Activated T-helper 1 cell treated with anti-CD3 and anti-CD28 coated beads, Interleukin-12 subunit alpha, Interleukin-12 subunit beta, Interleukin-2, Interleukin-4 antibody, amounts not matched to agents 30 ng/mL and 10 ng/mL and 1 ng/mL, durations not matched to agents 14 hours and 24 hours and 36 hours (primary cell): ENCODE results near the gene SSNA1. TPM values are rescaled to one million over a fixed set of nuclear protein-coding genes. Genes with fewer than 3 reads are reported as not detected.

Experiments
- DNase-seq: peaks from one replicate; pipeline ENCODE4 v3.0.0; 2021; ENCODE audit warnings: low spot score
- H3K27ac Mint-ChIP-seq: one replicate; pipeline ENCODE4 v1.8.0; 2021; ENCODE audit warnings: mild to moderate bottlenecking, mixed read lengths
- H3K27me3 Mint-ChIP-seq: one replicate; pipeline ENCODE4 v1.8.0; 2022; ENCODE audit warnings: mild to moderate bottlenecking, moderate library complexity, mixed read lengths; ENCODE audit not compliant: insufficient read depth
- H3K36me3 Mint-ChIP-seq: one replicate; pipeline ENCODE4 v1.8.0; 2021; ENCODE audit warnings: low read depth, mixed read lengths
- H3K4me1 Mint-ChIP-seq: one replicate; pipeline ENCODE4 v1.8.0; 2021; ENCODE audit warnings: low read depth, mixed read lengths
- H3K4me3 Mint-ChIP-seq: one replicate; pipeline ENCODE4 v1.8.0; 2021; ENCODE audit warnings: mild to moderate bottlenecking, moderate library complexity, mixed read lengths
- H3K9me3 Mint-ChIP-seq: one replicate; pipeline ENCODE4 v1.8.0; 2021; ENCODE audit warnings: mixed read lengths
- intact Hi-C: fragments of 100-400 bp; cut with micrococcal nuclease; formaldehyde crosslinking; loops from one replicate; pipeline ENCODE4 v1.15.1; 2024
- total RNA-seq: library from RNA; stranded (reverse); gene quantifications from 2 replicates; pipeline ENCODE4 v1.2.3, GENCODE V29; 2022

The SSNA1 gene
- total RNA-seq, 1 donor from 2014 or later, result 105 TPM

DNA sequence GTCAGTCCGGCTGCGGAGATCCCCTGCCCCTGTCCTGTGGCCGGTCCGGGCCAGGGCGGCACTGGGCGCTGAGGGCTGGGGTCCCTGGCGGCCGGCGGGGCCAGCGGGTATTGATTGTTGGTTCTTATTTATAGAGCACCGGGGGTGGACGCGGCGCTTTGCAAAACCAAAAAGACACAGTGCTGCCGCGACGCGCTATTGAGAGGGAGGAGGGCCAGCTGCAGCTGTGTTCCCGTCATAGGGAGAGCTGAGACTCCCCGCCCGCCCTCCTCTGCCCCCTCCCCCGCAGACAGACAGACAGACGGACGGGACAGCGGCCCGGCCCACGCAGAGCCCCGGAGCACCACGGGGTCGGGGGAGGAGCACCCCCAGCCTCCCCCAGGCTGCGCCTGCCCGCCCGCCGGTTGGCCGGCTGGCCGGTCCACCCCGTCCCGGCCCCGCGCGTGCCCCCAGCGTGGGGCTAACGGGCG is 21.2 kb upstream of the SSNA1 start:
- Mint-ChIP-seq H3K27me3 (peaks cover 23% of the 10 kb centered on the region), H3K9me3 (no peaks in the 10 kb centered on the region), H3K36me3 (no peaks in the 10 kb centered on the region), H3K4me1 (no peaks in the 10 kb centered on the region), H3K4me3 (no peak overlapping the region), H3K27ac (no peak overlapping the region)
- intact Hi-C loops, result no loop called here
- DNase-seq, result no peak

DNA sequence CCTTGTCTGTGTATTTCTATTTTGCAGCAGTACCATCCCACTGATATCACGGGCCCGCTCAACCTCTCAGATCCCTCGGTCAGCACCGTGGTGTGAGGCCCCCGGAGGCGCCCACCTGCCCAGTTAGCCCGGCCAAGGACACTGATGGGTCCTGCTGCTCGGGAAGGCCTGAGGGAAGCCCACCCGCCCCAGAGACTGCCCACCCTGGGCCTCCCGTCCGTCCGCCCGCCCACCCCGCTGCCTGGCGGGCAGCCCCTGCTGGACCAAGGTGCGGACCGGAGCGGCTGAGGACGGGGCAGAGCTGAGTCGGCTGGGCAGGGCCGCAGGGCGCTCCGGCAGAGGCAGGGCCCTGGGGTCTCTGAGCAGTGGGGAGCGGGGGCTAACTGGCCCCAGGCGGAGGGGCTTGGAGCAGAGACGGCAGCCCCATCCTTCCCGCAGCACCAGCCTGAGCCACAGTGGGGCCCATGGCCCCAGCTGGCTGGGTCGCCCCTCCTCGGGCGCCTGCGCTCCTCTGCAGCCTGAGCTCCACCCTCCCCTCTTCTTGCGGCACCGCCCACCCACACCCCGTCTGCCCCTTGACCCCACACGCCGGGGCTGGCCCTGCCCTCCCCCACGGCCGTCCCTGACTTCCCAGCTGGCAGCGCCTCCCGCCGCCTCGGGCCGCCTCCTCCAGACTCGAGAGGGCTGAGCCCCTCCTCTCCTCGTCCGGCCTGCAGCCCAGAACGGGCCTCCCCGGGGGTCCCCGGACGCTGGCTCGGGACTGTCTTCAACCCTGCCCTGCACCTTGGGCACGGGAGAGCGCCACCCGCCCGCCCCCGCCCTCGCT is 20.5 kb upstream of the SSNA1 start:
- H3K36me3 Mint-ChIP-seq, result no peaks in the 10 kb centered on the region
- H3K9me3 Mint-ChIP-seq, result no peaks in the 10 kb centered on the region
- H3K4me1 Mint-ChIP-seq, result no peaks in the 10 kb centered on the region
- H3K4me3 Mint-ChIP-seq, result no peak overlapping the region
- H3K27me3 Mint-ChIP-seq, result peaks cover 23% of the 10 kb centered on the region
- intact Hi-C loops, result loop anchor here (2.0 kb wide), 1 partner anchor 29 kb away; the partner anchor contains the start of gene GRIN1
- DNase-seq, result no peak
- no peak overlapping the region for H3K27ac Mint-ChIP-seq

GRCh38 chr9:137168573-137168903 is 19.9 kb upstream of the SSNA1 start:
- intact Hi-C loops, result loop anchor here (2.0 kb wide), 1 partner anchor 30 kb away; the partner anchor contains the start of gene GRIN1
- Mint-ChIP-seq H3K4me1 (no peaks in the 10 kb centered on the region), H3K9me3 (no peaks in the 10 kb centered on the region), H3K36me3 (no peaks in the 10 kb centered on the region), H3K27ac (no peak overlapping the region), H3K4me3 (no peak overlapping the region), H3K27me3 (peaks cover 26% of the 10 kb centered on the region)
- DNase-seq, result no peak

- no peak overlapping the region for H3K4me3 Mint-ChIP-seq
- no peak for DNase-seq
- intact Hi-C loops, result loop anchor here (2.0 kb wide), 1 partner anchor 30 kb away; the partner anchor contains the start of gene GRIN1
- no peak overlapping the region for H3K27ac Mint-ChIP-seq
- H3K36me3 Mint-ChIP-seq, result no peaks in the 10 kb centered on the region
- no peaks in the 10 kb centered on the region for H3K9me3 Mint-ChIP-seq
- H3K4me1 Mint-ChIP-seq, result no peaks in the 10 kb centered on the region
- H3K27me3 Mint-ChIP-seq, result peaks cover 30% of the 10 kb centered on the region
These were observed 19.3 kb upstream of the SSNA1 start for GRCh38 chr9:137168904-137169856.

DNA sequence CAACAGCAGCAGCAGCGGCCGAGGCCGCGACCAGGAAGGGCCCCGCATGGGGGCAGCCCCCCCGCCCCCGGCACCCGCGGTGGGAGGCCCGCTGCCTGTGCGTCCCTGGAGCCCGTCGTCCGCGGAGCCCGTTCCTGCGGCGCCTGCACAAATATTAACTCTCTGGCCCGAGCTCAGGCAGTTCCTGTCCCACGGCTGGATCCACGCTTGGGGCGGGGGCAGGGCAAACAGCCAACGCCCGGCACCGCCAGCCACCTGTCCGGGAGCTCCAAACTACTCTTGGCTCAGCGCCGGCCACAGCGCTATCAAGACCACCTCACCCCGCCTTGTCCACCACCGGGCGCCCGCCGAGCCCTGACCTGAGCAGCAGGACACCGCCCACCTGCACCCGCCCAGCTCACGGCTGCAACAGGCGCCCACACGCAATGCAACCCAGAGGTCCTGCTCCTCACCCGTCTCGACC is 18.5 kb upstream of the SSNA1 start, which contains the start of gene LRRC26:
Gene LRRC26 (minus strand): TSS at position 156 of the 463 bp plus-strand sequence. CDS start 108 bp downstream, at position 48.
- Mint-ChIP-seq H3K4me3 (peak within 1 kb of the TSS; percentile 11), H3K4me1 (no peaks in the 10 kb centered on the region), H3K27me3 (peaks cover 26% of the 10 kb centered on the region), H3K27ac (no peak within 1 kb of the TSS), H3K9me3 (no peaks in the 10 kb centered on the region), H3K36me3 (no peaks in the 10 kb centered on the region)
- intact Hi-C loops, result loop anchor here (2.0 kb wide), 1 partner anchor 31 kb away; the partner anchor contains the start of gene GRIN1
- DNase-seq, result no peak

DNA sequence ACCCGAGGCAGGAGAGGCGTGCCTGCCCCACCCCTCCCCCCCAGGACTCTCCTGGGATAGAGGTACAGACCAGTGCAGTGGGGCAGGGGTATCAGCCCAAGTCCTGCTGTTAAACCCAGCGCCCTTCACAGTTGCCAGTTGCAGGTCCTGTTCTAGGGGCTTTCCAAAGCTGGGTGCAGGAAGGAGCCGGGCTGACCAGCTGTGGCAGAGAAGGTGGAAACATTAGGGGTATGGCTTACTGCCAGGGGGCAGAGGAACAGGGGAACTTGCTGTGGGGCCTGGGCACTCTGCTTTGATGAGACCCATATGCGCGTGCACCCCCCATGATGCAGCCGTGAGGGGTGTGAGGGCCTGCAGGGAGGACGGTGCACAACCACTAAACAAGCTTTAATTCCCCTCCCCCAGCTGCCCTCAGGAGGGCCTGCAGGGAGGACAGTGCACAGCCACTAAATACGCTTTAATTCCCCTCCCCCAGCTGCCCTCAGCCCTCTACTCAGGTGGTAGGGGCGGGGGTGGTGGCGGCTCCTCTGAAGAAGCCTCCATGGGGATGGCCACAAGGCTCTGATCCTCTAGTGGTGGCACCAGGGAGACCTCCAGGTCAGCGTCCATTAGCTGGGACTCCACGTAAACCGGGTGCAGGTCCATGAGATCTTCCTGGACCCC is 17.9 kb upstream of the SSNA1 start:
- no peaks in the 10 kb centered on the region for H3K4me1 Mint-ChIP-seq
- peaks cover 26% of the 10 kb centered on the region for H3K27me3 Mint-ChIP-seq
- H3K4me3 Mint-ChIP-seq, result no peak overlapping the region
- H3K36me3 Mint-ChIP-seq, result no peaks in the 10 kb centered on the region
- H3K27ac Mint-ChIP-seq, result no peak overlapping the region
- no peak for DNase-seq
- intact Hi-C loops, result no loop called here
- no peaks in the 10 kb centered on the region for H3K9me3 Mint-ChIP-seq

DNA sequence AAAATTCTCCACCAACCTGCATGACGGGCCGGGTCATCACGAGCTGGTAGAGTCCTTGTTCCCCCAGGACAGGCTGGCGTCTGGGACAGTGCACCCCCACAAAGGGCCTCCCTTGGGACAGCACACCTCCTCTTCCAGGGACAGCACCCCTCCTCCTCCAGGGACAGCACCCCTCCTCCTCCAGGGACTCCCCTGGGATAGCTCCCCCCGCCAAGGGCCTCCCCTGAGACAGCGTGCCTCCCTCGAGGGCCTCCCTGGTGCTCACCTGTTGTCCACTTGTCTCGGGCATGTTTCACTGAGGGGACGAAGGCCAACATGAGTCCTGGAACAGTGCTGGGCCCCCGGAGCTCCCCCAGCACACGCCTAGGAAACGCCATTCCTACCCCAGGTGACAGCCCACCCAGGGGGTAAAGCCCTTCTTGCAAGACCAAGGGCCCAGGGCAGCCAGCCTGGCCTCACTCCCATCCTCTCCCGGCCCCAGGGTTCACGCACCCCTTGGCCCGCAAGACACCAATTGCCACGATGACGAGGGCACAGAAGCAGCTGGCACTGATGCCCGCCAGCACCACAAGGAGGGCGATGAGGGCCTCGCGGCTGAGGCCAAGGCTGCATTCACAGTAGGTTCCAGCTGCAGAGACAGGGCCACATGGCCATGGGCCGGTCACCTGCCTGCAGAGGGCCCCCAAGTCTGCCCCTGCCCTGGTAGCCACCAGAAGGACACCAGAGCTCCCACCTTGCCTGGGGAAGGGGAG is 17.2 kb upstream of the SSNA1 start:
- intact Hi-C loops, result no loop called here
- DNase-seq, result no peak
- Mint-ChIP-seq H3K27ac (no peak overlapping the region), H3K36me3 (peaks cover 2% of the 10 kb centered on the region), H3K4me1 (no peaks in the 10 kb centered on the region), H3K27me3 (peaks cover 25% of the 10 kb centered on the region), H3K4me3 (no peak overlapping the region), H3K9me3 (no peaks in the 10 kb centered on the region)

DNA sequence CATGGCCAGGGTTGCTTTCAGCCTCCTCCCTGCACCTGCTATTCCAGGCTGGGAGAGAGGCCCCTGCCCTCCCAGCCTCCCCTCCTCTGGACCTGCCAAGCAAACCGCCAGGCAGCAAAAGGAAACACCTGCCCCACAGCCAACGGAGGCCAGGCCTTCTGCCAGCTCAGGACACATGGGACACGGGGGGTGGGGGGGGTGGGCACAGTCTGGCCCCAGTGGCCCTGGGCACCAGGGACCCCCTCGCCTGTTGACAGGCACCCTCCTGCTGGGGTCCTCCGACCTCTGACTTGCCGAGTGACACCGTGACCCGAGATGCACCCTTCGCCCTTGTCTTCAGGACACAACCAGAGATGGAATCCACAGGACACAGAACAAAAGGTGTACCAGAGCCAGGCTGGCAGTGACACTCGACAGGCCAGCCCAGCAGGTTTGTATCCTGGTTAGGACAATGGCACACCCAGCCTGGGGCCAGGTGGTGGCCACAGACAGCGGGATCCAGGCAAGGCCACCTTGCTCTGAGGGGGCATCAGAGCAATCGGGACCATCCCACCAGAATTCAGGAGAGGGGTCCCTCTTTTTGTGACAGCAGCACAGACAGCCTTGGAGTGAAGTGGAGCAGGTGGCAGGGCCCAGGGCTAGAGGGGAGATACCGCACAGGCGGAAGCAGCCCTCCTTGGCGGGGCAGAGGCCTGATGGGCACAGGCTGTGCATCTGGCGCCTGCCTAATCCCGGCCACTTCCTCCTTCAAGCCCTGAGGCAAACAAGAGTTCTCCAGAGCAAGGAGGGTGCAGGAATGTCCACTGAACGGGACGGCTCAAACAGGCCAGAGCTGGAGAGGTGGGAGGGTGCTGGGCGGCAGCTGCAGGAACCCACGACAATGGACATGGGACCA is 15.3 kb upstream of the SSNA1 start:
- peaks cover 3% of the 10 kb centered on the region for H3K36me3 Mint-ChIP-seq
- H3K4me3 Mint-ChIP-seq, result no peak overlapping the region
- H3K27me3 Mint-ChIP-seq, result peaks cover 19% of the 10 kb centered on the region
- DNase-seq, result no peak
- H3K27ac Mint-ChIP-seq, result no peak overlapping the region
- intact Hi-C loops, result no loop called here
- no peaks in the 10 kb centered on the region for H3K9me3 Mint-ChIP-seq
- H3K4me1 Mint-ChIP-seq, result no peaks in the 10 kb centered on the region

GRCh38 chr9:137173796-137174664 is 14.4 kb upstream of the SSNA1 start:
- no peak overlapping the region for H3K4me3 Mint-ChIP-seq
- H3K36me3 Mint-ChIP-seq, result peaks cover 3% of the 10 kb centered on the region
- intact Hi-C loops, result no loop called here
- H3K27me3 Mint-ChIP-seq, result peaks cover 17% of the 10 kb centered on the region
- H3K9me3 Mint-ChIP-seq, result no peaks in the 10 kb centered on the region
- no peak for DNase-seq
- no peak overlapping the region for H3K27ac Mint-ChIP-seq
- H3K4me1 Mint-ChIP-seq, result no peaks in the 10 kb centered on the region

GRCh38 chr9:137174722-137175293 is 13.7 kb upstream of the SSNA1 start:
- H3K4me3 Mint-ChIP-seq, result no peak overlapping the region
- no peak overlapping the region for H3K27ac Mint-ChIP-seq
- DNase-seq, result no peak
- peaks cover 17% of the 10 kb centered on the region for H3K27me3 Mint-ChIP-seq
- H3K4me1 Mint-ChIP-seq, result no peaks in the 10 kb centered on the region
- H3K36me3 Mint-ChIP-seq, result peaks cover 3% of the 10 kb centered on the region
- intact Hi-C loops, result no loop called here
- H3K9me3 Mint-ChIP-seq, result no peaks in the 10 kb centered on the region
